ENCODE data around the gene CD38.

DNA sequence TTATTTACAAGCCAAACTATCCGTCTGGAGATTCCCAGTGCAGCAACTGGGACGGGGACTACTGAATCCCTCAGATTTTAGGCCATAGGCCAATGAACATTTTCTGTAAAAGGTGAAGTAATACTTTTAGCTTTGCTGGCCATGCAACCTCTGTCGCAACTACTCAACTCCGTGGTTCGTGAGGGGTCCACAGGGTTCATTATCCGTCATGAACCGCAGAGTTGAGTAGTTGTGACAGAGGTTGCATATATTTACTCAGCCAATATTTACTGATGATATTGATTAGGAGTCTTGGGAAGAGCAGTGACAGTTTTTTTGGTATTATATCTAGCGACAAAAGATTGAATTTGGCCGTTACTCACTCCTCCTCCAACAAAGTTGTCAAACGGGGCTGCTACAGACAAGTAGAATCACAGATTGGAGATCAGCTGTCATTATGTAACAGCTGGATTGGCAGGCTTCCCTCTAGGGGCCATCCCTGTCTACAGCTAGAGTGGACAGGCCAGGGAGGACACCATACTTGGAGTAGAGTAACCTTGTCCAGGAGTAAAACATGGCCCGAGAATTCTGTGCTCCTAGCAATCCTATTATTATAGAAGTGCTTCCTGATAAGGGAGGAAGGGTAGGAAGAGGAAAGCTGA is 37.2 kb upstream of the CD38 start:
- TF ChIP-seq ZNF121 (tag by site-specific recombination; IDR thresholded peaks at IDR 0.05) (no peak), REPIN1 (tag by site-specific recombination; IDR thresholded peaks at IDR 0.05; ENCODE audit: low read depth) (no peak), ZNF768 (tag by site-specific recombination; IDR thresholded peaks at IDR 0.05) (no peak), ZNF776 (tag by site-specific recombination; IDR thresholded peaks at IDR 0.05; ENCODE audit: borderline replicate concordance) (no peak), ZNF23 (tag by site-specific recombination; IDR thresholded peaks at IDR 0.05; ENCODE audit: borderline replicate concordance) (no peak), ZNF792 (tag by site-specific recombination; IDR thresholded peaks at IDR 0.05) (no peak), ZNF654 (tag by site-specific recombination; IDR thresholded peaks at IDR 0.05; ENCODE audit: low read depth) (no peak), GFI1B (tag by site-specific recombination; IDR thresholded peaks at IDR 0.05) (no peak)
- TF ChIP-seq, protein P1, sequence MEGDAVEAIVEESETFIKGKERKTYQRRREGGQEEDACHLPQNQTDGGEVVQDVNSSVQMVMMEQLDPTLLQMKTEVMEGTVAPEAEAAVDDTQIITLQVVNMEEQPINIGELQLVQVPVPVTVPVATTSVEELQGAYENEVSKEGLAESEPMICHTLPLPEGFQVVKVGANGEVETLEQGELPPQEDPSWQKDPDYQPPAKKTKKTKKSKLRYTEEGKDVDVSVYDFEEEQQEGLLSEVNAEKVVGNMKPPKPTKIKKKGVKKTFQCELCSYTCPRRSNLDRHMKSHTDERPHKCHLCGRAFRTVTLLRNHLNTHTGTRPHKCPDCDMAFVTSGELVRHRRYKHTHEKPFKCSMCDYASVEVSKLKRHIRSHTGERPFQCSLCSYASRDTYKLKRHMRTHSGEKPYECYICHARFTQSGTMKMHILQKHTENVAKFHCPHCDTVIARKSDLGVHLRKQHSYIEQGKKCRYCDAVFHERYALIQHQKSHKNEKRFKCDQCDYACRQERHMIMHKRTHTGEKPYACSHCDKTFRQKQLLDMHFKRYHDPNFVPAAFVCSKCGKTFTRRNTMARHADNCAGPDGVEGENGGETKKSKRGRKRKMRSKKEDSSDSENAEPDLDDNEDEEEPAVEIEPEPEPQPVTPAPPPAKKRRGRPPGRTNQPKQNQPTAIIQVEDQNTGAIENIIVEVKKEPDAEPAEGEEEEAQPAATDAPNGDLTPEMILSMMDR (tag by site-specific recombination; IDR thresholded peaks at IDR 0.05): no peak
- TF ChIP-seq, protein P2, sequence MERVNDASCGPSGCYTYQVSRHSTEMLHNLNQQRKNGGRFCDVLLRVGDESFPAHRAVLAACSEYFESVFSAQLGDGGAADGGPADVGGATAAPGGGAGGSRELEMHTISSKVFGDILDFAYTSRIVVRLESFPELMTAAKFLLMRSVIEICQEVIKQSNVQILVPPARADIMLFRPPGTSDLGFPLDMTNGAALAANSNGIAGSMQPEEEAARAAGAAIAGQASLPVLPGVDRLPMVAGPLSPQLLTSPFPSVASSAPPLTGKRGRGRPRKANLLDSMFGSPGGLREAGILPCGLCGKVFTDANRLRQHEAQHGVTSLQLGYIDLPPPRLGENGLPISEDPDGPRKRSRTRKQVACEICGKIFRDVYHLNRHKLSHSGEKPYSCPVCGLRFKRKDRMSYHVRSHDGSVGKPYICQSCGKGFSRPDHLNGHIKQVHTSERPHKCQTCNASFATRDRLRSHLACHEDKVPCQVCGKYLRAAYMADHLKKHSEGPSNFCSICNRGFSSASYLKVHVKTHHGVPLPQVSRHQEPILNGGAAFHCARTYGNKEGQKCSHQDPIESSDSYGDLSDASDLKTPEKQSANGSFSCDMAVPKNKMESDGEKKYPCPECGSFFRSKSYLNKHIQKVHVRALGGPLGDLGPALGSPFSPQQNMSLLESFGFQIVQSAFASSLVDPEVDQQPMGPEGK (tag by site-specific recombination; IDR thresholded peaks at IDR 0.05): no peak
- TF ChIP-seq, protein P3, sequence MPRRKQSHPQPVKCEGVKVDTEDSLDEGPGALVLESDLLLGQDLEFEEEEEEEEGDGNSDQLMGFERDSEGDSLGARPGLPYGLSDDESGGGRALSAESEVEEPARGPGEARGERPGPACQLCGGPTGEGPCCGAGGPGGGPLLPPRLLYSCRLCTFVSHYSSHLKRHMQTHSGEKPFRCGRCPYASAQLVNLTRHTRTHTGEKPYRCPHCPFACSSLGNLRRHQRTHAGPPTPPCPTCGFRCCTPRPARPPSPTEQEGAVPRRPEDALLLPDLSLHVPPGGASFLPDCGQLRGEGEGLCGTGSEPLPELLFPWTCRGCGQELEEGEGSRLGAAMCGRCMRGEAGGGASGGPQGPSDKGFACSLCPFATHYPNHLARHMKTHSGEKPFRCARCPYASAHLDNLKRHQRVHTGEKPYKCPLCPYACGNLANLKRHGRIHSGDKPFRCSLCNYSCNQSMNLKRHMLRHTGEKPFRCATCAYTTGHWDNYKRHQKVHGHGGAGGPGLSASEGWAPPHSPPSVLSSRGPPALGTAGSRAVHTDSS (tag by site-specific recombination; IDR thresholded peaks at IDR 0.05): no peak

Data from HEK293 (cell line).